Stimulated activated CD4-positive, alpha-beta T cell treated with anti-CD3 and anti-CD28 coated beads, Interleukin-4, amount 100 ng/mL, for 4 hours (primary cell): Measurements from ENCODE around the gene RPS6KA2.

Experiments
- DNase-seq, 2 experiments: peaks; one replicate each; pipeline ENCODE4 v3.0.0-alpha.2; 2020

The RPS6KA2 gene

DNA sequence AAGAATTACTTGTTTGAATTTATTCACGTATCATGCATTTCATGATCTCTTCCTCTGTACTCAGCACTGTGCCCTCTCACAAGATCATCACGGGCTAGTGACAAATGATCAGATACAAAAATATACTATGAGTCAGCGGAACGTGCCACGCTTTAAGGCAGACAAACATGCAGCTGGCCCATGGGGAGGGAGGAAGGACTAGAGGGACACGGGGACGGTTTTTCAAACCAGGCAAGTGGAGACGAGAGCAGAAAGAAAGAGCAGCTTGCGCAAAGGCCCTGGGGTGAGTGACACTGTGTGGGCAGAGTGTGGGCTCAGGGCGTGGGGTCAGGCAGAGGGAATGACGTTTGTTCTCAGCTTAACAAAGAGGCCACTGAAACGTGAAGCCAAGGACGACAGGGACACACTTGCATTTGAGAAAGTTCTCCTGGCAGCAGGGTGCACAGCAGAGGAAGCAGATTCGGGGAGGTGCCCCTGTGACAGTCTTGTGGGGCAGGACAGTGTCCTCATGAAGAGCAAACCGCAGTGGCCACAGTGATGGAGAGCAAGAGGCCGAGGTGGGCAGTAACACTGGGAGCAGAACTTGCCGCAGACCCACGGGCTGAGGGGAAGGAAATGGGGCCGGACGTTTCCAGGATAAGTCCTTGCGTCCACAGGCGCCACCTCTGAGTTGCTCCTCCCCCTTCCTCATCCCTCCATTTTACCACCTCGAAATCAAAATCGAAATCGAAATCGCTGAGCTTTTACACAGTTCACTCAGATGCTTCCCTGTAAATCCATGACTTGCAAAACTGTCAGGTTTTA, 6.9 kb upstream of the RPS6KA2 start:
- no peak for DNase-seq

DNA sequence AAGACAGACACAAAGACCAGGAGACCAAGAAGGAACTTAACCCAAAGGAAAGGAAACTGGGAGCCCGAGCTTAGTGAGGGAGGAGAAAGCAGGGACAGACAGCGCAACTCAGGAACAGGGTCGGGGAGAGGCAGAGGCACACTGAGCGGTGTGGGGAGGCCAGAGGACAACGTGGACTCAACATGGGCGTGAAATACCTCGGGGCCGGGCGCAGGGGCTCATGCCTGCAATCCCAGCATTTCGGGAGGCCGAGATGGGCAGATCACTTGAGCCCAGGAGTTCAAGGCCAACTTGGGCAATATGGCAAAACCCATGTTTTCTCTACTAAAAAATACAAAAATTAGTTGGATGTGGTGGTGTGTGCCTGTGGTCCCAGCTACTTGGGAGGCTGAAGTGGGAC, 5.7 kb upstream of the RPS6KA2 start:
- DNase-seq: no peak

DNA sequence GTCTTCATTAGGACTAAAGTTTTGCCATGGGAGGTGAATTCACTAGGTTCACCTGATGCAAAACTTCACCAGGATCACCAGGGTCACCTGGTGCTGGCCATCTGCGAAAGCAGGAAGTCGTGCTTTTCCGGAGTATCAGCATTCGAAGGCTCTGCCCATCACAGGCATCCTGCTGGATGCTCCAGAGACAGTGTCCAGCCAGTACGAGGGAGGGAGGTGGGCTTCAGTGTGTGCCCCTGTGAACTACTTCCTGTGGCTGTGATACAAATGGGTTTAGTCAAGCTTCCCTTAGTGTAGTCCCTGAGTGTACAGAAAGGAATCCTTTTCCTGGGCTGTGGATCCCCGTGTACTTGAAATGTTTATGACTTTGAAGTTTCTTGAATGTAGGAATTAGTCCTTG, 3.4 kb upstream of the RPS6KA2 start:
- DNase-seq: no peak

DNA sequence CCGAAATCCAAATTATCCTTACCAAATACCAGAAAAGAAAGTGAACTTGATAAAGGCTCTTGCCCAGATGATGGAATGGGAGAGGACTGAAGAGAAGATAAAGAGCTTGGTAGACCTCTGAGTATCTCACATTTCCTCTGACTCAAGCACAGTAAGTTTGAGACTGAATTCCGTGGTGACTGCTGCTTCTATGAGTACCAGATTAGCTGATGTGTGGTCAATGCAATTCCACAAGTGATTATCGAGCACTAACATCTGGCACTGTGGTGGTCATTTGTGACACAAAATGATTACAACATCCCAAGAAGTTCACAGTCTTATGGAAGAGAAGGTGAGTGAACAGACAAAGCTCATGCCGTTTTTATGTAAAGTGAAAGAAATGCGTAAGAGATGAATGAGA, 2.6 kb upstream of the RPS6KA2 start:
- DNase-seq: no peak

GRCh38 chr6:166627875-166628801, 1.1 kb upstream of the RPS6KA2 start:
- peak; percentile 41 to 42 for DNase-seq

DNA sequence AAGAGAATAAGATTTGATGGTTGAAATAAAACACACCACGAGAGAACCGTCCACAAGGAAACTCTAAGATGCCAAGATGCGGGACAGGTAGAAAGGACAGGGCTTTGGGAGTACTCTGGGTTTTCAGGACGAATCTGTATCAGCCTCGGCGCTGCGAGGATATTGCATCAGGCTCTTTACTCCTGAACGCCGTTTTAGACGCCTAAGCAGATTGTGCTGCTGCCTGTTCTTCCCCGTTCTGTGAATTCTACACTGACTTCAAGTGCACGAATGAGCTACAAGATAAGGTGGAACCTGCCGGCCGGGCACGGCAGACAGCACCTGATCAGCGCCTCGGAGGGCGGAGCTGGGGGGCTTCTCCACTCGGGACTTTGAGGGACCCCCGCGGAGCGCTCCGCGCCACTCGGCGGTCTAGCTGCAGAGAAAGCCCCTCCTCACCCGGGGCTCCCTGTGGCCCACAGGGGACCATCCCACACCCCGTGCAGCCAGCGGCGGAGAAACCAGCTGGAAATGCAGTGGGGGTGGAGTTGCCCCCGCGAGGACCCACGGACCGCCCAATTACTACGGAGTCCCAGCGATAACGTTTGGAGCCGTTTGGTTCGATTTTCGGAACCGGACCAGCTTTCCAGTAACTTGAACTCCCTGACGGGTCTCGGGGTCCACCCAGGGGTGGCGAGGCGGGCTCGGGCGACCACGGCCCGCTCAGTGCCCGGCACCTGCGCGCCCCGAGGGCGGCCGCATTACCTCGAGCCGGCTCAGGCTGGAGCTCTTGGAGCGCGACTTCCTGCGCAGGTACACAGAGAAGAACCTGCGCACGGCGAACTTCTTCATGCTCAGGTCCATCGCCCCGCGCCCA, 646 bp downstream of the RPS6KA2 start:
- peak; percentile 15 to 18 for DNase-seq

DNA sequence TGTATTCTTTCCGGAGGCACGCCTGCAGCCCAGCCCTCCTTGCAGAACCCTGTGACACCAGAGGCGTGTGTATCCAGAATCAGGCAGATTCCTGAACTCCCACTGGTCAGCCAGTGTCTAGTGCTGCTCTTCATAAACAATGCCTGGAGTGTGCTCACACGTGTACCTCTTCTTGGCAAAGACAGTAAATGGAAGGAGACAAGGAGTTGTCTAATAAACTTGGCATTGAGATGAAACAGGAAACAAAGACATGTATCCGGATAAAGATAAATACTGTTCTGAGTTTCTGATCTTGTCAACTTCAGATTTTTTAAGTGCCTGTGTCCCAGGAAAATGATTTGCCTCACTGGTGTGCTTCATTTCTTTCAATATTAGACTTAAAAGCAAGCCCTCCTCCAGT, 1.7 kb downstream of the RPS6KA2 start:
- no peak for DNase-seq

DNA sequence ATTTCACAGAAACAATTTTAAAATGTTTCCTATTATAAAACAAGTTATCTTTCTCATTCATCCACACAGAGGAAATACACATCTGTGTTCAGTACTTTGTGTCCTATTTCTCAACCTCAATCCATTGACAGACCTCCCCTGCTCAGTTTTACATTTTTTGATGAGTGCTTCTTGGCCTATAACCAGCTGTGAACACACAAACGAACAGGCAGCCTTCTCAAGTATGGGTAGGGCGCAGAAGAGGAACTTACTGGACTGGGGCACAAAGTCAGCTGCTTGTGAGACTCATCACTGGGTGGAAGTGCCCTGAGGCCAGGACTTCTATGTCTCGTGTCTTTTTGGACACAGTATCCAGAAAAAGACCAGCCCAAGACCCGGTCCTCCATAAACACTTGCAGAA, 2.8 kb downstream of the RPS6KA2 start:
- DNase-seq: no peak

GRCh38 chr6:166623318-166623717, 3.7 kb downstream of the RPS6KA2 start:
- no peak for DNase-seq

DNA sequence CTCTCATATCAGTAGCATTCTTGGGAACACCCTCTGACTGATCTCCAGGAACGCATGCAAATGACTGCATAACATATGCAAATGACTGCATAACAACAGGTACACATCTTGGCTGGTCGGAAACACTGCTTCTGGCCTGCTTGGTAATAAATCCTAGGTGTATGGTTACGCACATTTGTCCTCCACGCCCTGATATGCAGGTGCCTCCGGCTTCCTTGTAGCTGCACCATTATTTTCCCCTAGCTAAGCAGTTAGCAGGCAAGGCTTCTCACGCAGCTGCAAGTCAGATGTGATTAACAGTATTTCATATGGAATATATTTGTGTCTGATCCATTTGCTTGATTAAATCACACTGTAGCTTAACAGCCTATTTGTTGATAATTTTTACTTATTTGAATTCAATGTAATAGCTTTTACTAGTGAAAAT, 5.9 kb downstream of the RPS6KA2 start:
- no peak for DNase-seq

DNA sequence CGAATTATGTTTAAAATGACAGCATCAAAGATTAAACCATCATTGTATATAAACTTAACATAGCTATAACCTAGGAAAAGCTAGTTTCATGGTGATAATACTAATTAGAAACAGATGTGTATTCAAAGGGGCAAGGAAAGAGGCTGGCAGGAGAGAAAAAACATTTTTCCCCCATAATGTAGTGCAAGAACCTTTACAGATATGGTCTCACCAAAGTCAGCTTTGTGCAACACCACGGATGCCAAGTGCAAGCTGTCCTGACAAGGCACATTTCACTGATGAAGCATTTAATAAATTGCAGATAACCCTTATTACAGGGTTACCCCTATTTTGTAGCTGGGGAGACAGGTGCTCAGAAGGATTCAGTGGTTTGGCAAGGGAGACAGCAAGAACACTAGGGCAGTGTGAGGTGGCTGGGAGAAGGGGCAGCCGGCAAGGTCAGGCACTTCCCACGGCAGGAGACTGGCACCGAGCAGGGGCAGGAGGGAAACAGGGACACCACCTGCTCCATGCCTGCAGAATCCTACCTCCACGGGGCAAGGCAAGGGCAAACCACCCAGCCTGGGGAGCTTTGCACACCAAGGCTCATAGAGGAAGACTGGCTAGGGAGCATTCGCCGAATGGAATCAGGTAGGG, 6.5 kb downstream of the RPS6KA2 start:
- no peak for DNase-seq

DNA sequence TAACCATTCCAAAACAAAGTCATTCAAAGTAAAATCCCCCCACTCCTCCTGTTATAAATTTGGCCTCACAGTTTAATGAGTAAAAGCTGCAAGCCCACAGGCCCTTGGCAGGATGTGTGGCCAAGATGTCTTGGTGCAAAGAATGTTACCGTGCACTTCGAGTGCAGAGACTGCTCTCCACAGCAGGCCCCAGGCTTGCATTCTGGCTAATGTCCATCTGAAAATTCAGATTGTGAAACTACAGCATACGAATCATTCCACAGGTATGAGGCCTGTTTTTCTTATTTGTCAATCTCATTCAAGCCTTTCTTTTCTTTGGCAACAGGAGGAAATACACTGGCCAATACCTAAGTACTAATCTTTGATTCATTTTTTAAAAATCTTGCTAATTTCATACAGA, 7.1 kb downstream of the RPS6KA2 start:
- DNase-seq: no peak

- DNase-seq: no peak
These were observed 7.9 kb downstream of the RPS6KA2 start for GRCh38 chr6:166618866-166619761.

GRCh38 chr6:166618251-166618650, 8.8 kb downstream of the RPS6KA2 start:
- DNase-seq: no peak

DNA sequence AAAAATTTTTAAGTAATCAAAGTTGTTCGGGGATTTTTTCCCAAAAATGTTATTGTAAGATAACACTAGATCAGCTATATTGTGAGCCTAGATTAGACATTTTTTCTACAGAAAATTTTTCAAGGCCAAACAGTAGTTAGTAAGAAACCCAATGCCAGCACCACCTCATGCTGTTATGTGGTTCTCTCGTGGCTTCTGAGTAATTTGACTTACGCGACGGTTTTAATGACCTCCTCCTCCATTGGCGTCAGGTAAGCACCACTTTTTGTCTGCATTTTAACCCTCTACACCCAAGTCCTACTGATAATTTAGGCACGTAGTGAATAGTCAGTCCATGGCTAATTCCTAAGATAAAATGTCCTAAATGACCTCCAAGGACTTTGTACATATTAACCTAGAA, 9.7 kb downstream of the RPS6KA2 start:
- DNase-seq: no peak

- DNase-seq: no peak
These were observed 10.5 kb downstream of the RPS6KA2 start for GRCh38 chr6:166616261-166617238.

GRCh38 chr6:166615059-166615770, 11.8 kb downstream of the RPS6KA2 start:
- no peak for DNase-seq

GRCh38 chr6:166614589-166614988, 12.5 kb downstream of the RPS6KA2 start:
- no peak for DNase-seq

DNA sequence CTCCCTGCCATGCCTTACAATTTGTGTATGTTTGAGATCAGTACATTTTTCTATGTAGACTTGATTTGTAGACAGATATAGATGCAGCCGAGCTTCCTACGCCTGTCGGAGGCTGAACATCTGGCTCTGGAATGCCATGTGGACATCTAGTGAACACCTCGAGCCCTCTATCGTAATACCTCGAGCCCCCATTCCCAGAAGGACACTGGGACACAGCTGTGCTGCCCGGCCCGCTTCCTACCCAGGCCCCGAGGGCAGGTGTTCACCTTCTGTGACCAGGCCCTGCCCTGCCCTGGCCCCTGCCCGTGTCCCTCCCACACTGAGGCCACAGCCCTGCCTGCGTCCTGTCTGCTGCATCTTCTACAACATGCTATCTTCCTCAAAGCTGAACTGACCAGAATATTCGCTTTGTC, 12.9 kb downstream of the RPS6KA2 start:
- DNase-seq: no peak
